ENCODE results near the gene H3-3A. TPM values are rescaled to one million over a fixed set of nuclear protein-coding genes. Genes with fewer than 3 reads are reported as not detected.
A peak's percentile ranks its signal among the peaks of the same experiment; 100 is the strongest.

Gene H3-3A
- total RNA-seq, 1 experiment from 2014 or later = 1,129 TPM

DNA sequence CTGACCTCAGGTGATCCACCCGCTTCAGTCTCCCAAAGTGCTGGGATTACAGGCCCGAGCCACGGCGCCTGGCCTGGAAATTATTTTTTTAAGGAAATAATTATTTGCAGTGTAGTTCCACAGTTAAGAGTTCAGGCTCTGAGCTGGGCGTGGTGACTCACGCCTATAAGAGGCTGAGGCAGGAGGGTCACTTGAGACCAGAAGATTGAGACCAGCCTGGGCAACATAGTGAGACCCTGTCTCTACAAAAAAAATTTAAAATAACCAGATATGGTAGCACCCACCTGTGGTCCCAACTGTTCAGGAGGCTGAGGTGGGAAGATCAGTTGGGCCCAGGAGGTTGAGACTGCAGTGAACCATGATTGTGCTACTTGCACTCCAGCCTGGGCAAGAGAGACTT, 13.9 kb downstream of the H3-3A start:
- Histone ChIP-seq H3K4me1 (ENCODE audit: insufficient read depth, low read length) (no peaks in the 10 kb centered on the region), H2BK15ac (ENCODE audit: low read depth, low read length) (no peak overlapping the region), H2BK120ac (ENCODE audit: low read depth, low read length, poor library complexity, severe bottlenecking) (no peak overlapping the region), H3K56ac (ENCODE audit: insufficient read length, low read depth, low read length) (no peak overlapping the region), H3K23me2 (ENCODE audit: insufficient read length, low read depth, low read length, poor library complexity, severe bottlenecking) (no peaks in the 10 kb centered on the region), H3K9ac (ENCODE audit: extremely low read depth, insufficient read length, low read length) (no peak overlapping the region), H3K79me2 (ENCODE audit: insufficient read depth, low read length) (no peaks in the 10 kb centered on the region), H2BK5ac (ENCODE audit: insufficient read length, low read length) (no peak overlapping the region), H4K5ac (ENCODE audit: insufficient read length, low read depth, low read length) (no peak overlapping the region), H4K8ac (replicated peaks; ENCODE audit: insufficient read length, low read depth, low read length) (no peak overlapping the region), H4K91ac (ENCODE audit: insufficient read length, low read depth, low read length) (no peak overlapping the region), H3K18ac (ENCODE audit: insufficient read length, low read depth, low read length) (no peak overlapping the region), H4K20me1 (ENCODE audit: control insufficient read depth, insufficient read depth, insufficient read length) (no peaks in the 10 kb centered on the region), H3K4me2 (ENCODE audit: insufficient read depth, insufficient read length, low read length) (no peak overlapping the region), H2AK5ac (ENCODE audit: insufficient read length, low read length) (no peak overlapping the region), H3K27me3 (ENCODE audit: insufficient read depth, low read length) (no peaks in the 10 kb centered on the region), H3K4ac (ENCODE audit: low read depth, low read length) (no peak overlapping the region), H3K14ac (ENCODE audit: insufficient read depth, low read length) (no peak overlapping the region), H3K79me1 (ENCODE audit: insufficient read depth, low read depth, low read length, poor library complexity, severe bottlenecking) (no peaks in the 10 kb centered on the region), H2BK20ac (ENCODE audit: low read depth, low read length, poor library complexity, severe bottlenecking) (no peak overlapping the region), H2AFZ (ENCODE audit: low read length) (no peak overlapping the region), H3K23ac (ENCODE audit: insufficient read length, low read depth, low read length) (no peak overlapping the region), H3K9me3 (ENCODE audit: control insufficient read depth, low read depth, low read length) (no peaks in the 10 kb centered on the region), H2BK12ac (ENCODE audit: insufficient read length, low read depth, low read length) (no peak overlapping the region), H3K27ac (ENCODE audit: insufficient read length, low read depth, low read length) (no peak overlapping the region), H3T11ph (ENCODE audit: low read length) (no peak overlapping the region)
- Mint-ChIP-seq H3K4me3 (no peak overlapping the region), H3K36me3 (ENCODE audit: insufficient read depth in 1 of 3, low read depth in 3 of 3) (peaks cover 6 to 21% (median 11%) of the 10 kb centered on the region in 3 experiments; a peak in 6 of 7 replicates), H3K27ac (peak overlapping the region in 1 of 3 experiments; percentile 16; a peak in 1 of 7 replicates), H3K9me3 (no peaks in the 10 kb centered on the region), H3K27me3 (ENCODE audit: low read depth) (peaks cover 18% of the 10 kb centered on the region), H3K4me1 (peaks cover 2 to 7% of the 10 kb centered on the region in 2 experiments; a peak in 2 of 4 replicates)
- no CpG with 5 or more reads among the region's 6 CpGs for WGBS (ENCODE audit: extremely low coverage, insufficient read length, low lambda C conversion rate)
- DNase-seq = no peak
- TF ChIP-seq, protein P1, sequence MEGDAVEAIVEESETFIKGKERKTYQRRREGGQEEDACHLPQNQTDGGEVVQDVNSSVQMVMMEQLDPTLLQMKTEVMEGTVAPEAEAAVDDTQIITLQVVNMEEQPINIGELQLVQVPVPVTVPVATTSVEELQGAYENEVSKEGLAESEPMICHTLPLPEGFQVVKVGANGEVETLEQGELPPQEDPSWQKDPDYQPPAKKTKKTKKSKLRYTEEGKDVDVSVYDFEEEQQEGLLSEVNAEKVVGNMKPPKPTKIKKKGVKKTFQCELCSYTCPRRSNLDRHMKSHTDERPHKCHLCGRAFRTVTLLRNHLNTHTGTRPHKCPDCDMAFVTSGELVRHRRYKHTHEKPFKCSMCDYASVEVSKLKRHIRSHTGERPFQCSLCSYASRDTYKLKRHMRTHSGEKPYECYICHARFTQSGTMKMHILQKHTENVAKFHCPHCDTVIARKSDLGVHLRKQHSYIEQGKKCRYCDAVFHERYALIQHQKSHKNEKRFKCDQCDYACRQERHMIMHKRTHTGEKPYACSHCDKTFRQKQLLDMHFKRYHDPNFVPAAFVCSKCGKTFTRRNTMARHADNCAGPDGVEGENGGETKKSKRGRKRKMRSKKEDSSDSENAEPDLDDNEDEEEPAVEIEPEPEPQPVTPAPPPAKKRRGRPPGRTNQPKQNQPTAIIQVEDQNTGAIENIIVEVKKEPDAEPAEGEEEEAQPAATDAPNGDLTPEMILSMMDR (conservative IDR thresholded peaks at IDR 0.05) = no peak
